ENCODE results near the gene CRIM1. TPM values are rescaled to one million over a fixed set of nuclear protein-coding genes. Genes with fewer than 3 reads are reported as not detected.

Gene CRIM1
- total RNA-seq, 1 donor from 2014 or later, result 0.58 TPM

DNA sequence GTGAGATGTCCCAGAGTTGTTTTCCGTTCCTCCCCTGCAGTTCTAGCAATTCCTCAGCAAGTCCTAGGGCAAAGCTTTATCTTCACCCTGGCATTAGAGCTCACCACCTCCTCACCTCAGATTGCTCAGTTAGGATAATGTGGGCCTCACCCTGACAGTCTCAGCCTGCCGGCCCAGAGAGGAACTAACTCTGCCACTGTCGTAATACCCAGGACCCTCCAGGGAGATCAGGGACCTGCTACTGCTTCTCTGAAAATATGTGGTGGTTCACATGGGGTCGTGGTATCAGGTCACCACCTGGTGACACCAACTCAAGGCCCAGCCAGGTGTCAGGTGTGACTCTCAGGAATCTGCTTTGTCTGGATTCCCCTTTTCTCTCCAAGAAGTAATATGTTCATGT lies 121.7 kb downstream of the CRIM1 start:
- intact Hi-C loops (cut with micrococcal nuclease), result no loop called here
- no peaks in the 10 kb centered on the region for H3K27me3 Mint-ChIP-seq
- no peak overlapping the region for H3K4me3 Mint-ChIP-seq
- peaks cover 27% of the 10 kb centered on the region for H3K9me3 Mint-ChIP-seq
- no peak for TF ChIP-seq CTCF (IDR thresholded peaks at IDR 0.05)
- peaks cover 16% of the 10 kb centered on the region for H3K36me3 Mint-ChIP-seq (ENCODE audit: low read depth)
- no peak for DNase-seq
- no peak for ATAC-seq (ENCODE audit: low read depth)
- POLR2A ChIA-PET, result no interaction called here
- CTCF ChIA-PET, result no interaction called here
- no peak overlapping the region for H3K27ac Mint-ChIP-seq
- H3K4me1 Mint-ChIP-seq, result no peaks in the 10 kb centered on the region

GRCh38 chr2:36477746-36478145 lies 122.2 kb downstream of the CRIM1 start:
- Mint-ChIP-seq H3K4me1 (no peaks in the 10 kb centered on the region), H3K9me3 (peaks cover 27% of the 10 kb centered on the region), H3K36me3 (ENCODE audit: low read depth) (peaks cover 16% of the 10 kb centered on the region), H3K27ac (no peak overlapping the region), H3K4me3 (no peak overlapping the region), H3K27me3 (no peaks in the 10 kb centered on the region)
- no peak for TF ChIP-seq CTCF (IDR thresholded peaks at IDR 0.05)
- no peak for ATAC-seq (ENCODE audit: low read depth)
- no peak for DNase-seq
- POLR2A ChIA-PET, result no interaction called here
- intact Hi-C loops (cut with micrococcal nuclease), result no loop called here
- CTCF ChIA-PET, result no interaction called here

- ChIA-PET POLR2A (no interaction called here), CTCF (no interaction called here)
- Mint-ChIP-seq H3K4me1 (no peaks in the 10 kb centered on the region), H3K27ac (no peak overlapping the region), H3K27me3 (no peaks in the 10 kb centered on the region), H3K9me3 (peaks cover 24% of the 10 kb centered on the region), H3K36me3 (ENCODE audit: low read depth) (peaks cover 14% of the 10 kb centered on the region), H3K4me3 (no peak overlapping the region)
- intact Hi-C loops (cut with micrococcal nuclease), result no loop called here
- ATAC-seq (ENCODE audit: low read depth) (no peak), DNase-seq (no peak)
- no peak for TF ChIP-seq CTCF (IDR thresholded peaks at IDR 0.05)
These were observed 122.8 kb downstream of the CRIM1 start for GRCh38 chr2:36478332-36478738.

GRCh38 chr2:36478999-36479398 lies 123.4 kb downstream of the CRIM1 start:
- CTCF ChIA-PET, result no interaction called here
- intact Hi-C loops (cut with micrococcal nuclease), result no loop called here
- Mint-ChIP-seq H3K4me3 (no peak overlapping the region), H3K4me1 (no peaks in the 10 kb centered on the region), H3K36me3 (ENCODE audit: low read depth) (peaks cover 12% of the 10 kb centered on the region), H3K27ac (no peak overlapping the region), H3K27me3 (no peaks in the 10 kb centered on the region), H3K9me3 (peaks cover 21% of the 10 kb centered on the region)
- TF ChIP-seq CTCF (IDR thresholded peaks at IDR 0.05), result no peak
- POLR2A ChIA-PET, result no interaction called here
- no peak for ATAC-seq (ENCODE audit: low read depth)
- DNase-seq, result no peak

DNA sequence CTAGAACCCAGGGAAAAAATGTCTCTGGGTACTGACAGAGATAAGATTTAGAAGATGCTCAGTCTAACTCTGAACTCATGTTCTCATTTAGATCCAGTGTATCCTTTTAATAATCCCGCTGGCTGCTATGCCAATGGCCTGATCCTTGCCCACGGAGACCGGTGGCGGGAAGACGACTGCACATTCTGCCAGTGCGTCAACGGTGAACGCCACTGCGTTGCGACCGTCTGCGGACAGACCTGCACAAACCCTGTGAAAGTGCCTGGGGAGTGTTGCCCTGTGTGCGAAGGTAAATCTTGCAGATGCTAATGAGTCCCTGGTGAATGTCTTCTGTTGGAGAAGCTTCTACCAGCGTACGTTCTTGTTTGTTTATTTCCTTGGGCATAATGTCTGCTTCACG lies 123.8 kb downstream of the CRIM1 start:
- no peak for ATAC-seq (ENCODE audit: low read depth)
- Mint-ChIP-seq H3K27me3 (no peaks in the 10 kb centered on the region), H3K27ac (no peak overlapping the region), H3K4me1 (no peaks in the 10 kb centered on the region), H3K4me3 (no peak overlapping the region), H3K9me3 (peaks cover 19% of the 10 kb centered on the region), H3K36me3 (ENCODE audit: low read depth) (peaks cover 10% of the 10 kb centered on the region)
- CTCF ChIA-PET, result no interaction called here
- intact Hi-C loops (cut with micrococcal nuclease), result no loop called here
- DNase-seq, result no peak
- no peak for TF ChIP-seq CTCF (IDR thresholded peaks at IDR 0.05)
- POLR2A ChIA-PET, result no interaction called here
